ENCODE data around the gene NECAP2. TPM values are rescaled to one million over a fixed set of nuclear protein-coding genes. Genes with fewer than 3 reads are reported as not detected.
"Not testable (repeated sequence)": the region's sequence is repeated elsewhere in the genome, so short reads cannot be mapped to it uniquely, and the experiment has no call there.

Gene NECAP2
- total and polyA plus RNA-seq, 10 of the 15 experiments (the other 5 are each of a cell fraction or from before 2014, with no cell fraction given) = 16.3 to 98.0 (median 57.4) TPM

GRCh38 chr1:16483639-16484500, 43.3 kb downstream of the NECAP2 start:
- H3K9ac ChIP-seq (ENCODE audit: control insufficient read depth, insufficient read depth, low read length); H3K9me3 ChIP-seq (replicated peaks; ENCODE audit: control insufficient read depth, insufficient read depth, low read length); FAIRE-seq; BruUV-seq (replicated peaks); in situ Hi-C loops (cut with MboI); H3K4me1 ChIP-seq (ENCODE audit: control insufficient read depth, insufficient read depth, low read length); RAD21 ChIA-PET (ENCODE audit: unreplicated experiment); H3K27me3 ChIP-seq (replicated peaks in 1 of 2; ENCODE audit: control insufficient read depth in 2 of 2, insufficient read depth in 2 of 2, low read length in 1 of 2); SMC1A ChIA-PET (ENCODE audit: uncharacterized antibody, unreplicated experiment); CTCF ChIA-PET; H4K20me1 ChIP-seq (ENCODE audit: control insufficient read depth, insufficient read depth); H3K27ac ChIP-seq (ENCODE audit: control insufficient read depth, insufficient read depth); intact Hi-C loops (cut with micrococcal nuclease; ENCODE audit: unreplicated experiment); H2AFZ ChIP-seq (ENCODE audit: control insufficient read depth, low read depth, low read length); ATAC-seq; H3K79me2 ChIP-seq (ENCODE audit: control insufficient read depth, insufficient read depth, low read length); H3K4me3 ChIP-seq; H3K36me3 ChIP-seq (ENCODE audit: control insufficient read depth in 2 of 2, insufficient read depth in 2 of 2, low read length in 1 of 2); H3K4me2 ChIP-seq (ENCODE audit: control insufficient read depth, insufficient read depth); DNase-seq (ENCODE audit: low read depth, low spot score): not testable (repeated sequence)
- POLR2A ChIA-PET = interaction anchor here (0.5 kb wide), 1 partner anchor 142 kb away, joined by 6 read pairs; no protein-coding TSS in a partner anchor
- WGBS (ENCODE audit: insufficient coverage, insufficient replicate concordance, low lambda C conversion rate, missing lambda C conversion rate) = 84% methylated on average over 36 of the region's 45 CpGs

- intact Hi-C loops (cut with micrococcal nuclease; ENCODE audit: unreplicated experiment) (no loop called here), in situ Hi-C loops (cut with MboI) (no loop called here)
- Histone ChIP-seq H3K4me1 (ENCODE audit: control insufficient read depth, insufficient read depth, low read length) (no peaks in the 10 kb centered on the region), H3K4me3 (no peak overlapping the region), H3K36me3 (ENCODE audit: control insufficient read depth in 2 of 2, insufficient read depth in 2 of 2, low read length in 1 of 2) (no peaks in the 10 kb centered on the region), H3K27ac (ENCODE audit: control insufficient read depth, insufficient read depth) (no peak overlapping the region), H3K79me2 (ENCODE audit: control insufficient read depth, insufficient read depth, low read length) (no peaks in the 10 kb centered on the region), H3K9me3 (replicated peaks; ENCODE audit: control insufficient read depth, insufficient read depth, low read length) (no peaks in the 10 kb centered on the region), H4K20me1 (ENCODE audit: control insufficient read depth, insufficient read depth) (no peaks in the 10 kb centered on the region), H3K4me2 (ENCODE audit: control insufficient read depth, insufficient read depth) (no peak overlapping the region), H3K9ac (ENCODE audit: control insufficient read depth, insufficient read depth, low read length) (no peak overlapping the region), H2AFZ (ENCODE audit: control insufficient read depth, low read depth, low read length) (no peak overlapping the region), H3K27me3 (replicated peaks in 1 of 2; ENCODE audit: control insufficient read depth in 2 of 2, insufficient read depth in 2 of 2, low read length in 1 of 2) (no peaks in the 10 kb centered on the region)
- WGBS (ENCODE audit: insufficient coverage, insufficient replicate concordance, low lambda C conversion rate, missing lambda C conversion rate) = 69% methylated on average over 8 of the region's 8 CpGs
- BruUV-seq (replicated peaks) = no TSS peak
- ChIA-PET POLR2A (interaction anchor here (0.5 kb wide), 1 partner anchor 142 kb away, joined by 6 read pairs; no protein-coding TSS in a partner anchor), RAD21 (ENCODE audit: unreplicated experiment) (no interaction called here), CTCF (no interaction called here), SMC1A (ENCODE audit: uncharacterized antibody, unreplicated experiment) (no interaction called here)
- no peak for ATAC-seq
- no peak for DNase-seq (ENCODE audit: low read depth, low spot score)
- no peak for FAIRE-seq
- TF ChIP-seq RELA (IDR thresholded peaks at IDR 0.05; ENCODE audit: borderline replicate concordance, partially characterized antibody) (no peak), SIX5 (IDR thresholded peaks at IDR 0.05; ENCODE audit: low read depth, low read length, severe bottlenecking) (no peak), IRF3 (IDR thresholded peaks at IDR 0.05) (no peak), MLLT1 (IDR thresholded peaks at IDR 0.05) (no peak), ZNF274 (IDR thresholded peaks at IDR 0.05; ENCODE audit: insufficient read depth, insufficient read length) (no peak), BCL11A (IDR thresholded peaks at IDR 0.05; ENCODE audit: low read depth, low read length) (no peak), SKIL (IDR thresholded peaks at IDR 0.05; ENCODE audit: low read depth, poor library complexity, severe bottlenecking) (no peak), IRF4 (IDR thresholded peaks at IDR 0.05; ENCODE audit: low read depth, low read length) (no peak), ZNF24 (IDR thresholded peaks at IDR 0.05) (no peak), ZNF217 (IDR thresholded peaks at IDR 0.05) (no peak)
Observed at GRCh38 chr1:16484501-16484835, 43.9 kb downstream of the NECAP2 start.

Data from GM12878 (cell line).